PFSK-1 (cell line): Measurements from ENCODE around the gene RNF145.

Experiments used
- FOXP2 ChIP-seq: optimal IDR thresholded peaks from 2 replicates; pipeline ENCODE3; 2011; ENCODE audit warnings: borderline replicate concordance, control low read depth, inconsistent platforms; ENCODE audit not compliant: insufficient read depth; ENCODE audit errors: extremely low read length, extremely low read depth
- POLR2AphosphoS5 ChIP-seq: IDR thresholded peaks from 2 replicates; pipeline ENCODE4 v1.6.1; 2012; ENCODE audit warnings: low read depth, mild to moderate bottlenecking, control low read depth, low read length, moderate library complexity
- SIN3A ChIP-seq: IDR thresholded peaks from 2 replicates; pipeline ENCODE4 v1.6.1; 2012; ENCODE audit warnings: mild to moderate bottlenecking, low read length, moderate library complexity, borderline replicate concordance; ENCODE audit not compliant: insufficient read depth
- TAF1 ChIP-seq: IDR thresholded peaks from 2 replicates; pipeline ENCODE4 v1.6.1; 2012; ENCODE audit warnings: low read length, control low read depth, borderline replicate concordance; ENCODE audit not compliant: insufficient read depth
- TF ChIP-seq, protein P1 (sequence below), 2 experiments: IDR thresholded peaks; 2 replicates each; pipeline versions ENCODE4 v1.6.1 to v1.8.0; 2011 to 2012; ENCODE audit warnings: low read depth in 2 of 2, low read length in 2 of 2, control low read depth in 1 of 2, inconsistent platforms in 1 of 2, mild to moderate bottlenecking in 1 of 2, moderate library complexity in 1 of 2; ENCODE audit not compliant: insufficient read depth in 1 of 2

DNA sequence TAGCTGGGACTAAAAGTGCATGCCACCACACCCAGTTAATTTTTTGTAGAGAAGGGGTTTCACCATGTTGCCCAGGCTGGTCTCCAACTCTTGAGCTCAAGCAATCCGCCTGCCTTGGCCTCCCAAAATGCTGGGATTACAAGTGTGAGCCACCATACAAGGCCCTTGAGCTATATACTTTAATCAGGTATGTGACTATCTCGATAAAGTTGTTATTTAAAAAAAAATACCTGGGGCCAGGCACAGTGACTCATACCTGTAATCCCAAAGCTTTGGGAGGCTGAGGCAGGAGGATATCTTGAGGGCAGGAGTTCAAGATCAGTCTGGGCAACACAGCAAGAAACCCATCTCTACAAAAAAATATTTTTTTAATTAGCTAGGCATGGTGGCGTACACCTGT is 19.2 kb downstream of the RNF145 start:
- TF ChIP-seq, protein P1, sequence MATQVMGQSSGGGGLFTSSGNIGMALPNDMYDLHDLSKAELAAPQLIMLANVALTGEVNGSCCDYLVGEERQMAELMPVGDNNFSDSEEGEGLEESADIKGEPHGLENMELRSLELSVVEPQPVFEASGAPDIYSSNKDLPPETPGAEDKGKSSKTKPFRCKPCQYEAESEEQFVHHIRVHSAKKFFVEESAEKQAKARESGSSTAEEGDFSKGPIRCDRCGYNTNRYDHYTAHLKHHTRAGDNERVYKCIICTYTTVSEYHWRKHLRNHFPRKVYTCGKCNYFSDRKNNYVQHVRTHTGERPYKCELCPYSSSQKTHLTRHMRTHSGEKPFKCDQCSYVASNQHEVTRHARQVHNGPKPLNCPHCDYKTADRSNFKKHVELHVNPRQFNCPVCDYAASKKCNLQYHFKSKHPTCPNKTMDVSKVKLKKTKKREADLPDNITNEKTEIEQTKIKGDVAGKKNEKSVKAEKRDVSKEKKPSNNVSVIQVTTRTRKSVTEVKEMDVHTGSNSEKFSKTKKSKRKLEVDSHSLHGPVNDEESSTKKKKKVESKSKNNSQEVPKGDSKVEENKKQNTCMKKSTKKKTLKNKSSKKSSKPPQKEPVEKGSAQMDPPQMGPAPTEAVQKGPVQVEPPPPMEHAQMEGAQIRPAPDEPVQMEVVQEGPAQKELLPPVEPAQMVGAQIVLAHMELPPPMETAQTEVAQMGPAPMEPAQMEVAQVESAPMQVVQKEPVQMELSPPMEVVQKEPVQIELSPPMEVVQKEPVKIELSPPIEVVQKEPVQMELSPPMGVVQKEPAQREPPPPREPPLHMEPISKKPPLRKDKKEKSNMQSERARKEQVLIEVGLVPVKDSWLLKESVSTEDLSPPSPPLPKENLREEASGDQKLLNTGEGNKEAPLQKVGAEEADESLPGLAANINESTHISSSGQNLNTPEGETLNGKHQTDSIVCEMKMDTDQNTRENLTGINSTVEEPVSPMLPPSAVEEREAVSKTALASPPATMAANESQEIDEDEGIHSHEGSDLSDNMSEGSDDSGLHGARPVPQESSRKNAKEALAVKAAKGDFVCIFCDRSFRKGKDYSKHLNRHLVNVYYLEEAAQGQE (IDR thresholded peaks at IDR 0.05; ENCODE audit: insufficient read depth in 1 of 2, low read depth in 2 of 2, low read length in 2 of 2) = no peak
- no peak for TF ChIP-seq TAF1
- no peak for TF ChIP-seq POLR2AphosphoS5
- TF ChIP-seq FOXP2 = no peak
- no peak for TF ChIP-seq SIN3A
